Keratinocyte (primary cell): ENCODE measurements around the gene CRISP3. TPM values are rescaled to one million over a fixed set of nuclear protein-coding genes. Genes with fewer than 3 reads are reported as not detected.

Source experiments
- DNase-seq: peaks from one replicate; pipeline ENCODE4 v3.0.0-alpha.2; 2011; ENCODE audit warnings: low read depth, missing footprints, low spot score
- FAIRE-seq: peaks from 2 replicates; lab custom pipeline; 2011; peaks lifted over from hg19 to GRCh38; lab: Jason Lieb, UNC
- H2AFZ ChIP-seq: 2 replicates; pipeline ENCODE4 v1.6.0; 2012; ENCODE audit warnings: low read length, control low read depth, inconsistent platforms; ENCODE audit not compliant: control insufficient read depth
- H3K27ac ChIP-seq: 2 replicates; pipeline ENCODE4 v1.5.1; 2011; ENCODE audit warnings: low read length; ENCODE audit not compliant: control insufficient read depth, insufficient read depth
- H3K27me3 ChIP-seq: 3 replicates; pipeline ENCODE4 v1.6.0; 2011; ENCODE audit warnings: low read length; ENCODE audit not compliant: control insufficient read depth, insufficient read depth; ENCODE audit errors: extremely low read depth
- H3K36me3 ChIP-seq, 2 experiments: 2 replicates in 1 of 2; 3 replicates in 1 of 2; pipeline ENCODE4 v1.5.1; 2011; ENCODE audit warnings: low read length in 2 of 2, mild to moderate bottlenecking in 1 of 2; ENCODE audit not compliant: control insufficient read depth in 2 of 2, insufficient read depth in 2 of 2; ENCODE audit errors: extremely low read depth in 1 of 2
- H3K4me1 ChIP-seq: 3 replicates; pipeline ENCODE4 v1.5.1; 2011; ENCODE audit warnings: low read length; ENCODE audit not compliant: control insufficient read depth, insufficient read depth; ENCODE audit errors: extremely low read depth
- H3K4me2 ChIP-seq: 3 replicates; pipeline ENCODE4 v1.6.0; 2011; ENCODE audit warnings: low read depth, low read length; ENCODE audit not compliant: control insufficient read depth, insufficient read depth; ENCODE audit errors: extremely low read depth
- H3K4me3 ChIP-seq, 3 experiments: fragments of 200-600 bp in 1 of 3; sonication (generic) in 1 of 3; 2 replicates in 2 of 3; 3 replicates in 1 of 3; pipeline ENCODE4 v1.5.1; 2011 to 2016; ENCODE audit warnings: low read length in 3 of 3, mild to moderate bottlenecking in 3 of 3, control low read depth in 2 of 3, inconsistent platforms in 1 of 3, low read depth in 1 of 3, mixed read lengths in 1 of 3, mixed run types in 1 of 3, moderate library complexity in 1 of 3; ENCODE audit not compliant: control insufficient read depth in 2 of 3, insufficient read depth in 2 of 3; ENCODE audit errors: extremely low read depth in 1 of 3
- H3K79me2 ChIP-seq: 2 replicates; pipeline ENCODE4 v1.6.0; 2012; ENCODE audit warnings: low read length; ENCODE audit not compliant: control insufficient read depth, insufficient read depth
- H3K9ac ChIP-seq: 3 replicates; pipeline ENCODE4 v1.6.0; 2011; ENCODE audit warnings: low read length; ENCODE audit not compliant: control insufficient read depth, insufficient read depth; ENCODE audit errors: extremely low read depth
- H3K9me1 ChIP-seq: 3 replicates; pipeline ENCODE4 v1.6.0; 2011; ENCODE audit warnings: low read length; ENCODE audit not compliant: control insufficient read depth, insufficient read depth; ENCODE audit errors: extremely low read depth
- H3K9me3 ChIP-seq: 2 replicates; pipeline ENCODE4 v1.5.1; 2012; ENCODE audit warnings: low read depth, low read length; ENCODE audit not compliant: control insufficient read depth
- H4K20me1 ChIP-seq: 3 replicates; pipeline ENCODE4 v1.6.0; 2011; ENCODE audit warnings: low read length; ENCODE audit not compliant: control insufficient read depth, insufficient read depth; ENCODE audit errors: extremely low read depth
- CTCF ChIP-seq, 3 experiments: IDR thresholded peaks in 1 of 3; conservative IDR thresholded peaks in 1 of 3; optimal IDR thresholded peaks in 1 of 3; 2 replicates in 2 of 3; 3 replicates in 1 of 3; pipeline versions ENCODE3 to v1.5.1; 2011; ENCODE audit warnings: low read length in 3 of 3, mild to moderate bottlenecking in 3 of 3, moderate library complexity in 2 of 3, control low read depth in 1 of 3, inconsistent platforms in 1 of 3; ENCODE audit not compliant: insufficient read depth in 2 of 3; ENCODE audit errors: extremely low read depth in 1 of 3
- EZH2 ChIP-seq: IDR thresholded peaks from one replicate; pipeline ENCODE4 v1.6.1; 2012; ENCODE audit warnings: inconsistent platforms, mild to moderate bottlenecking, low read length, moderate library complexity
- dilution Hi-C: fragments of 300-500 bp; cut with MboI; formaldehyde crosslinking; loops from one replicate; pipeline ENCODE4 v1.7.0; 2020; ENCODE audit warnings: low sequenced_read_pairs; ENCODE audit not compliant: extremely low pct_ligation_motif_present
- polyA plus RNA-seq, 5 experiments: library from polyadenylated mRNA; depleted of rRNA in 3 of 5; stranded (reverse) in 3 of 5; stranded (forward) in 1 of 5; unstranded in 1 of 5; fragments of >200 nt; gene quantifications; 1 replicate in 1 of 5; 2 replicates in 3 of 5; 3 replicates in 1 of 5; pipeline versions ENCODE4 v1.2.1 to v1.2.3, GENCODE V29; 2011 to 2012; ENCODE audit warnings: missing spikeins in 2 of 5, low read depth in 1 of 5, low replicate concordance in 1 of 5

Gene CRISP3
- polyA plus RNA-seq, 1 donor (not counting 4 experiments of a cell fraction or from before 2014, with no cell fraction given) = 0.04 TPM

- no peak overlapping the region for H3K27ac ChIP-seq
- FAIRE-seq = no peak
- H3K9me3 ChIP-seq = no peaks in the 10 kb centered on the region
- no peaks in the 10 kb centered on the region for H3K27me3 ChIP-seq
- no peak overlapping the region for H3K9ac ChIP-seq
- no peak overlapping the region for H3K4me2 ChIP-seq
- no peaks in the 10 kb centered on the region for H3K79me2 ChIP-seq
- no peak for DNase-seq
- dilution Hi-C loops = no loop called here
- no peaks in the 10 kb centered on the region for H3K9me1 ChIP-seq
- H4K20me1 ChIP-seq = no peaks in the 10 kb centered on the region
- H3K4me1 ChIP-seq = no peaks in the 10 kb centered on the region
- TF ChIP-seq EZH2 = no peak
- no peak for TF ChIP-seq CTCF (optimal IDR thresholded peaks at IDR 0.05 in 1 of 3, IDR thresholded peaks at IDR 0.05 in 1 of 3, conservative IDR thresholded peaks at IDR 0.05 in 1 of 3; ENCODE audit: extremely low read depth in 1 of 3, insufficient read depth in 2 of 3, low read length in 3 of 3)
- H3K4me3 ChIP-seq = no peak overlapping the region
- H2AFZ ChIP-seq = no peak overlapping the region
- no peaks in the 10 kb centered on the region for H3K36me3 ChIP-seq
Observed at GRCh38 chr6:49782725-49783124, 38.5 kb upstream of the CRISP3 start.

- dilution Hi-C loops = no loop called here
- H3K27me3 ChIP-seq = no peaks in the 10 kb centered on the region
- FAIRE-seq = no peak
Observed at GRCh38 chr6:49782293-49782692, 38.1 kb upstream of the CRISP3 start.

More at GRCh38 chr6:49782293-49782692, 38.1 kb upstream of the CRISP3 start:
- Histone ChIP-seq H3K79me2 (no peaks in the 10 kb centered on the region), H3K4me3 (no peak overlapping the region), H3K36me3 (no peaks in the 10 kb centered on the region), H3K4me2 (no peak overlapping the region), H3K9ac (no peak overlapping the region), H3K9me1 (no peaks in the 10 kb centered on the region), H3K27ac (no peak overlapping the region), H2AFZ (no peak overlapping the region), H3K9me3 (no peaks in the 10 kb centered on the region), H4K20me1 (no peaks in the 10 kb centered on the region), H3K4me1 (no peaks in the 10 kb centered on the region)
- DNase-seq = no peak
- TF ChIP-seq CTCF (optimal IDR thresholded peaks at IDR 0.05 in 1 of 3, IDR thresholded peaks at IDR 0.05 in 1 of 3, conservative IDR thresholded peaks at IDR 0.05 in 1 of 3; ENCODE audit: extremely low read depth in 1 of 3, insufficient read depth in 2 of 3, low read length in 3 of 3) (no peak), EZH2 (no peak)
